ENCODE measurements around the gene FKRP.

Gene FKRP

GRCh38 chr19:46731584-46731983 lies 14.3 kb upstream of the FKRP start:
- DNase-seq (ENCODE audit: low read depth in 2 of 2, low spot score in 1 of 2): no peak

- no peak for DNase-seq (ENCODE audit: low read depth in 2 of 2, low spot score in 1 of 2)
Measured at GRCh38 chr19:46732172-46732938, 13.5 kb upstream of the FKRP start.

DNA sequence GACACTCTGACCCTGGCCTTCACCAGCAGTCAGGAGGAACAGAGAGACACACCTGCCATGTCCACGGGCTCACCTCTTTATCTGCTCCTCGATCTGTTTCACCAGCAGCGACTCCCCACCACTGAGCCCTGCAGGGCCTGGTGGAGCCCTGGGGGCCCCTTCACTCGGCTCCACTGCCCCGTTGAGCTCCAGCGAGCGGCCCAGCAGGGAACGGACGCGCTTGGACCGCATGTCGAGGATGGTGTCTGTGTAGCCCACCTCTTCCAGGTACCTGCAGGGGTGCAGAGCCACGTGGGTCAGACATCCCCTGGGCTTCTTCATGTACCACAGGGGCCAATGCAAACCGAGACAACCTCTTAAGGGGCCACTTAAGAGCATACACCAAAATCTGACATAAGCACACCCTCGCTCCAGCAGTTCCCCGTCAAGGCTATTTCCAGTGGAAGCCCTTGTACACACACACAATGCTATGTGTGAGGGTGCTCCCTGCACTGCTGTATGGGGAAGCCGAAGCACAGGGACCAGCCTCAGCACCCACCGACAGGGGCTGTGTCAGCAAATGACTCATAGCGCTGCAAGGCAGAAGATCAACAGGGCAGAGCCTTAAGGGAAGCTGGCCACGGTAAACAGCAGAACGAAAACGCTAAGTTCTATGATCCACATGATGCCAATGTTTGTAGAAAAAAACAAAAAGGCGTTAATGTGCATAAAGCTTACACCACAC lies 12.7 kb upstream of the FKRP start:
- DNase-seq (ENCODE audit: low read depth in 2 of 2, low spot score in 1 of 2): no peak

- DNase-seq (ENCODE audit: low read depth in 2 of 2, low spot score in 1 of 2): no peak
Measured at GRCh38 chr19:46733690-46734292, 12.1 kb upstream of the FKRP start.

DNA sequence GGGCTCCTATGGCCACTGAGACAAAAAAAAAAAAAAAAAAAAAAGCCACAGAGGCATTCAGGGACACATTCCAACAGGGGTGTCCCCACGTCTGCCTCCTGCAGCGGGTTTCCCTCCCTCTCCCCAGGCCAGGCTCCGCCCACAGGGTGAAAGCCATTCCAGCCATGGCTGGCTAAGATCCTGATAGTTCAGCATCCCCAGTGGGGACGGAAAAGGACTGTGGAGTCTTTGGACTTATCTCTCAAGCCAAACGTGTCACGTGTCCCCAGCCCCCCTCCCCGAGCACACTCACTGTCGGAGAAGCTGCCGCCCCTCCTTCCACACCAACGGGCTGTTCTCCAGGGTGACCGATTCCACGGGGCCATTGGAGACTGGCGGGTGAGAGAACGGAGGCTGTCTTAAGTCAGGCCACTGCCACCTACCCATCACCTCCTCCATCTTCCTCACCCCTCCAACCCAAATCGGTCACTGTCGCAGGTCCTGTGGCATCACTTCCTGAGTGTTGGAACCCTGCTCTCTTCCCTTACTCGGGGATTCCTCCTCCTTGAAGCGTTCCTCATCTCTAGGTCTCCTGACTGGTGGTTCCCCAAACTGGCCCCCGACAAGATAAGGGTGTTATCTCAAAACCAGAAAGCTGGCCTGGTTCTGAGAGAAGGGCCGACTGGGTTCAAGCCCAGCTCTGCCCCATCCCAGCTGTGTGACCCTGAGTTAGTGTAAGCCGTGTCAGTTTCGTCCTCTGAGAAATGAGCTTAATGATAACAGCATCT lies 9.1 kb upstream of the FKRP start:
- DNase-seq (ENCODE audit: low read depth in 2 of 2, low spot score in 1 of 2): no peak

DNA sequence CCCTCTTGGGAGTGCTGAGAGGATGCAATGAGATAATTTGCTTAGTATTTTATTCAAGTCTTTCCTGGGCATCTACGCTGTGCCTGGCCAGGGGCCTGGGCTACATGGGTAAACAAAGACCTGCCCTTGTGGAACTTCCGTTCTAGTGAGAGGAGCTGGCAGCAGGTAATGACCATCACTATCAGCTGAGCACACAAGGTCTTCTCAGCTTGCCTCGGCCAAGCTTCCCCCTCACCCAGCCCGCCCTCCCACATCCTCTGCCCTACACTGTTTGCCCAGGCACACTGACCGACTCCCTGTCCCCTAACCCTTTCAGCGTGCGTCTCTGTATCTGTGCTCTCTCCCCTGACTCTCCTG lies 8.6 kb upstream of the FKRP start:
- DNase-seq (ENCODE audit: low read depth in 2 of 2, low spot score in 1 of 2): no peak

- no peak for DNase-seq (ENCODE audit: low read depth in 2 of 2, low spot score in 1 of 2)
Measured at GRCh38 chr19:46737761-46738171, 8.1 kb upstream of the FKRP start.

DNA sequence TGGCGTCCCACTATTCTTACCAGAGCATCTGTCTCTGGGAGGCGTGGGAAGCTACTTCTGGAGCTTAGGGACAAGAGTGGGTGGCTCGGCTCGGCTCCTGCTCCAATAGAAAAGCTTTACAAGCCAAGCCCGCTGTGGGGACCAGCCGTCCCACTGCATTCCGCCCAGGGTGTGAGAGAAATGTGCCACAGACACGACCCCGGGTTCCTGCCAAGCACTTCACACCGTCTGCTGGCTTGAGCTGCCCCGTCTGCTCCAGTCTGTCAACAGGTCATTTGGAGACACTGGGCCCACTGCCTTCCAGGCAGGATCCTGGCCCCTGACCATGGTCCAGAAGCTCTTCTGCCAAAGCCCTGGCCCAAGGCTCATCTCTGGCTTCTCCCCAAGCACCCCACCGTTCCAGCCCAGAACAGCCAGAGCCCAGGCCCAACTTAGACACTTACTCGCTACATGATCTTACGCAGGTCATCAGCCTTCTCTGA lies 6.5 kb upstream of the FKRP start:
- no peak for DNase-seq (ENCODE audit: low read depth in 2 of 2, low spot score in 1 of 2)

DNA sequence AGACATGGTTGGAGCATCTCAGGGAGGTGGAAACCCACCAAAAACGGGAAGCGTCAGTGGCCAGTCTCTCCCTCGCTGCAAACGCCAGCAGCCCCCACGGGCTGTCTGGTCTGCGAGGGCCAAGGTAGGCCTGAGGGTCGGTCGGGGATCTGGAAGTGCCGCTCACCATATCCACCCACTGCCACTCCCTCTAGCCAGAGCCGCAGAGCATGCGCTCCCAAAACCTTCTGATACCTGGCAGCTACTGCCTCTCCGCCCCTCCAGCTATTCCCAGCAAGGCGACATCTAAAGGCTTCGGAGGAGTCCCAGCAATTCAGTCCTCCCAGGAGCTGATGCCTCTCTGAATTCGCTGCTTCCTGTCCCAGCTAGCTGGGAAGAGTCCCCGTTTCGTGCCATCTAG lies 4.4 kb upstream of the FKRP start:
- no peak for DNase-seq (ENCODE audit: low read depth in 2 of 2, low spot score in 1 of 2)

- no peak for DNase-seq (ENCODE audit: low read depth in 2 of 2, low spot score in 1 of 2)
Measured at GRCh38 chr19:46742926-46743480, 2.9 kb upstream of the FKRP start.

GRCh38 chr19:46744005-46744691 lies 1.7 kb upstream of the FKRP start:
- DNase-seq (ENCODE audit: low read depth in 2 of 2, low spot score in 1 of 2): no peak

DNA sequence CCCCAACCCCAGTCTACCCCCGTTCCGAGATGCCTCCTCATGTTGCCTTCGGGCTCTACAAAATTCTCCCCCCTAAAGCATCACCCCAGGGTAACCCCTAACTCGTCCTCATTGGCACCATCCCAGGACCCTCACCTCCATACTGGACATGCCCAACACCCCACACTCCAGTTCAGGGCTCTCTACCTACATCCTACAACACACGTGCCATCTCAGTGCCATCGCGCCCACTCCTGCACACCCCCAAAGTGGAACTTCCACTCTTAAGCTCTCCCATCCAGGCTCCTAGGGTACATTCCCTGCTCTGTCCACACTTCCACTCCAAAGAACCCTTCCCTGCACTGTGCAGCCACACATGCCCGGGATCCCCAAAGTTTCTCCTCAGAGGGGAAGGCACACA lies 827 bp upstream of the FKRP start:
- no peak for DNase-seq (ENCODE audit: low read depth in 2 of 2, low spot score in 1 of 2)

DNA sequence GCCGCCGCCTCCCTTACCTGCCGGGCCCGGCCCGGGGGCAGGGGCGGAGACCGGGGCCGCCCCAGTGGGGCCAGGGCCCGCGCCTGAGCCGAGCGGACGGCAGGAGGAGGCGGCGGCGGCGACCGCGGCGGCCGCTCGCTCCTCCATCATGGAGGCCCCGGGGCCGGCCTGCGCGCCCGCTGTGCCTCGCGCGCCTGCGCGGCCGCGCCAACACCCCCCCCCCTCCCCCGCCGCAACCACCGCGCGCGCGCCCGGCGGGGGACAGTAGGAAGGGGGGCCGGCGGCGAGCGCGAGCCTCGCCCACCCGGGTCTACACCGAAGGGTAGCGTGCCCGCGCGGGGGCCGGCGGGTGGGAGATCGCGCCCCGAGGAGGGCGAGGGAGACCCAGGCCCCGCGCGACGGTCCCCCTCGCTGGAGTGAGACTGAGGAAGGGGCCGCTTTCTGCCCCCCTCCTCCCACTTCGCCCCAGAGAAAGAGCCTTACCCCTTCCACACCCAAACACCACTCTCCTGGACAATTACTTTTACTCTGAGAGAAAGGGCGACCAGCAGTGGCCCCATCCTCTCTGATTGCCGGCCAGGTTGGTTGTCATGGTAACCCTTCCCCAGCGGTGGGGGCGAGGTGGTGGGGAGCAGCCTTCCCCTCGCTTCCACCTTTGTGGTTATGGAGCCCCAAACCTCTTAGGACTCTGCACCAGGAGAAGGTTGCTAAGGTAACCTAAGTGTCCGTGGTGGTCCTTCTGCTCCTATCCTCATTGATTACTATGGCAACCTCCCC lies 612 bp downstream of the FKRP start, which contains the start of gene STRN4:
TSS of gene STRN4 (minus strand) at position 170 of the 777 bp plus-strand sequence. CDS start at position 150, 20 bp downstream.
- DNase-seq (ENCODE audit: low read depth in 2 of 2, low spot score in 1 of 2): peak in 1 of 2 donors; percentile 20

DNA sequence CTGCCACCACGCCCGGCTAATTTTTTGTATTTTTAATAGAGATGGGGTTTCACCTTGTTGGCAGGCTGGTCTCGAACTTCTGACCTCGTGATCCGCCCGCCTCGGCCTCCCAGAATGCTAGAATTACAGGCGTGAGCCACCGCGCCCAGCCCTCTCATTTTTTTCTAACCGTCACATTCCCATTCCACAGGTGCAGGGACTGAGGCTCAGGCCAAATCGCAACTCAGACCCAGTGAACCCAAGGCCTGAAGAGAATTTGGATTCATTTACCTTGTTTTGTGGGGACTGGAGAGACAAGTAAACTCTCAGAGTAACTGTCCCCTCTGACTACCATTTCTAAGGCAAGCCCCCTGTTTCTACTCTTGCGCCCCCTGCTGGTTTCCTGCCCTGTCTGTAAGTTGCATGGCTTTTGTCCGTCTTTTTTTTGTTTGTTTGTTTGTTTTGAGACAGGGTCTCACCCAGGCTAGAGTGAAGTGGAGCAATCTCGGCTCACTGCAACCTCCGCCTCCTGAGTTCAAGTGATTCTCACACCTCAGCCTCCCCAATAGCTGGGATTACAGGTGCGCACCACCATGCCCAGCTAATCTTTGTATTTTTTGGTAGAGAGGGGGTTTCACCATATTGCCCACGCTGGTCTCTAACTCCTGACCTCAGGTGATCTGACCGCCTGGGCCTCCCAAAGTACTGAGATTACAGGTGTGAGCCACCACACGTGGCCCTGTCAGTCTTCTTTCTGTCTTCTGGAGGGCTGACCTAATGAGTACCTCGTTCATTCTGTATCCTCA lies 2.7 kb downstream of the FKRP start:
- DNase-seq (ENCODE audit: low read depth in 2 of 2, low spot score in 1 of 2): peak; percentile 58 to 61

DNA sequence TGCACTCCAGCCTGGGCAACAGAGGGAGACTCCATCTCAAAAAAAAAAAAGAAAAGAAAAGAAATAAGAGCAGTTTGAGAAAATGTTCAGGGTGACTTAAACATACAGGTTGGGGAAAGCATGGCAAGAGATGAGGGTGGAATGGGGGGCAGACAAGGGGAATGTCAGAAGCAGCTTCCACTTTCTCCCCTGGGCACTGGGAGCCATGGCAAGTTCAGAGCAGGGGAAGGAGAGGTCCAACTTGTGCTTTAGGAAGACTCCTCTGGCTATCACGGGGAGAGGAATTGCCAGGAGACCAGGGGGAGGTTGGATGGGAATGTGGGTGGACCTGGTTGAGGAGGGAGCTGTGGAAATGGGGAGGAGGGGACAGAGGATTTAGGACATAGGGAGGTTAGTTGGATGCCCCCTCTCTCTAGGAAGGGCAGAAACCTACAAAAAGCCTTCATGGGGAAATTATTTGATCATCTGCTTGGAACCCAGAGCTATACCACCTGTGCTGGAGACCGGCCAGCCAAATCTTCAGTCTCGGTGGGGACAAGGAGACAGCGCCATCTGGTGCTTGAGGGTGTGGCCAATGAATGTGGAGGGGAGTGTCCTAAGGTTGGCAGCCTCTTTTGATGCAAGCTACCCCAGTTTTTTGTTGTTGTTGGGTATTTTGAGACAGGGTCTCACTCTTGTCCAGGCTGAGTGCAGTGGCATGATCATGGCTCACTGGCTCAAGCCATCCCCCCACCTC lies 7.7 kb downstream of the FKRP start:
- DNase-seq (ENCODE audit: low read depth in 2 of 2, low spot score in 1 of 2): peak in 1 of 2 donors; percentile 37

- no peak for DNase-seq (ENCODE audit: low read depth in 2 of 2, low spot score in 1 of 2)
Measured at GRCh38 chr19:46755077-46755852, 9.4 kb downstream of the FKRP start.

DNA sequence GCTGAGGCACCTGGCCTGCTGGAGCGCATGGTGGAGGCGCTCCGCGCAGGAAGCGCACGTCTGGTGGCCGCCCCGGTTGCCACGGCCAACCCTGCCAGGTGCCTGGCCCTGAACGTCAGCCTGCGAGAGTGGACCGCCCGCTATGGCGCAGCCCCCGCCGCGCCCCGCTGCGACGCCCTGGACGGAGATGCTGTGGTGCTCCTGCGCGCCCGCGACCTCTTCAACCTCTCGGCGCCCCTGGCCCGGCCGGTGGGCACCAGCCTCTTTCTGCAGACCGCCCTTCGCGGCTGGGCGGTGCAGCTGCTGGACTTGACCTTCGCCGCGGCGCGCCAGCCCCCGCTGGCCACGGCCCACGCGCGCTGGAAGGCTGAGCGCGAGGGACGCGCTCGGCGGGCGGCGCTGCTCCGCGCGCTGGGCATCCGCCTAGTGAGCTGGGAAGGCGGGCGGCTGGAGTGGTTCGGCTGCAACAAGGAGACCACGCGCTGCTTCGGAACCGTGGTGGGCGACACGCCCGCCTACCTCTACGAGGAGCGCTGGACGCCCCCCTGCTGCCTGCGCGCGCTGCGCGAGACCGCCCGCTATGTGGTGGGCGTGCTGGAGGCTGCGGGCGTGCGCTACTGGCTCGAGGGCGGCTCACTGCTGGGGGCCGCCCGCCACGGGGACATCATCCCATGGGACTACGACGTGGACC lies 10.1 kb downstream of the FKRP start:
- DNase-seq (ENCODE audit: low read depth in 2 of 2, low spot score in 1 of 2): no peak
